ENCODE data around the gene FNBP1. TPM values are rescaled to one million over a fixed set of nuclear protein-coding genes. Genes with fewer than 3 reads are reported as not detected.
A peak's percentile ranks its signal among the peaks of the same experiment; 100 is the strongest.
"Not testable (repeated sequence)": the region's sequence is repeated elsewhere in the genome, so short reads cannot be mapped to it uniquely, and the experiment has no call there.

FNBP1 gene
- total RNA-seq, 1 experiment from 2014 or later, result 36.5 TPM

- Histone ChIP-seq H3K56ac (ENCODE audit: insufficient read length, low read depth, low read length) (no peak overlapping the region), H3K4ac (ENCODE audit: low read depth, low read length) (no peak overlapping the region), H2AK5ac (ENCODE audit: insufficient read length, low read length) (no peak overlapping the region), H2BK5ac (ENCODE audit: insufficient read length, low read length) (no peak overlapping the region), H4K5ac (ENCODE audit: insufficient read length, low read depth, low read length) (no peak overlapping the region), H2AFZ (ENCODE audit: low read length) (no peak overlapping the region), H3K4me2 (ENCODE audit: insufficient read depth, insufficient read length, low read length) (no peak overlapping the region), H3K27me3 (ENCODE audit: insufficient read depth, low read length) (no peaks in the 10 kb centered on the region), H3K9ac (ENCODE audit: extremely low read depth, insufficient read length, low read length) (no peak overlapping the region), H3K18ac (ENCODE audit: insufficient read length, low read depth, low read length) (no peak overlapping the region), H4K8ac (replicated peaks; ENCODE audit: insufficient read length, low read depth, low read length) (no peak overlapping the region), H3K9me3 (ENCODE audit: control insufficient read depth, low read depth, low read length) (no peaks in the 10 kb centered on the region), H4K20me1 (ENCODE audit: control insufficient read depth, insufficient read depth, insufficient read length) (no peaks in the 10 kb centered on the region), H3T11ph (ENCODE audit: low read length) (no peak overlapping the region), H3K23me2 (ENCODE audit: insufficient read length, low read depth, low read length, poor library complexity, severe bottlenecking) (no peaks in the 10 kb centered on the region), H4K91ac (ENCODE audit: insufficient read length, low read depth, low read length) (no peak overlapping the region), H3K79me1 (ENCODE audit: insufficient read depth, low read depth, low read length, poor library complexity, severe bottlenecking) (no peaks in the 10 kb centered on the region), H3K14ac (ENCODE audit: insufficient read depth, low read length) (no peak overlapping the region), H3K79me2 (ENCODE audit: insufficient read depth, low read length) (no peaks in the 10 kb centered on the region), H2BK15ac (ENCODE audit: low read depth, low read length) (no peak overlapping the region), H3K27ac (ENCODE audit: insufficient read length, low read depth, low read length) (no peak overlapping the region), H2BK20ac (ENCODE audit: low read depth, low read length, poor library complexity, severe bottlenecking) (no peak overlapping the region), H2BK120ac (ENCODE audit: low read depth, low read length, poor library complexity, severe bottlenecking) (no peak overlapping the region), H3K4me1 (ENCODE audit: insufficient read depth, low read length) (no peaks in the 10 kb centered on the region), H2BK12ac (ENCODE audit: insufficient read length, low read depth, low read length) (no peak overlapping the region), H3K23ac (ENCODE audit: insufficient read length, low read depth, low read length) (no peak overlapping the region)
- H3K36me3 Mint-ChIP-seq (ENCODE audit: insufficient read depth in 1 of 3, low read depth in 3 of 3), result peaks cover 5 to 7% (median 5%) of the 10 kb centered on the region in 3 experiments; a peak in 4 of 7 replicates
- no peaks in the 10 kb centered on the region for H3K27me3 Mint-ChIP-seq (ENCODE audit: low read depth)
- H3K4me1 Mint-ChIP-seq, result peaks cover 11 to 21% of the 10 kb centered on the region in 2 experiments
- TF ChIP-seq CTCF (conservative IDR thresholded peaks at IDR 0.05), result no peak
- no peak overlapping the region for H3K4me3 Mint-ChIP-seq
- 0 out of 7 replicates have a peak overlapping the region, but pooled peaks of 1 of the 3 experiments have one; percentile 49 for H3K27ac Mint-ChIP-seq
- DNase-seq, result no peak
- no peaks in the 10 kb centered on the region for H3K9me3 Mint-ChIP-seq
- WGBS (ENCODE audit: extremely low coverage, insufficient read length, low lambda C conversion rate), result no CpG with 5 or more reads among the region's 3 CpGs
Measured at GRCh38 chr9:129994882-129995281, 48.1 kb downstream of the FNBP1 start.

- H2BK12ac ChIP-seq (ENCODE audit: insufficient read length, low read depth, low read length); H3K9me3 Mint-ChIP-seq; H3K79me2 ChIP-seq (ENCODE audit: insufficient read depth, low read length); H4K20me1 ChIP-seq (ENCODE audit: control insufficient read depth, insufficient read depth, insufficient read length); H2BK120ac ChIP-seq (ENCODE audit: low read depth, low read length, poor library complexity, severe bottlenecking); H3K27ac ChIP-seq (ENCODE audit: insufficient read length, low read depth, low read length); H3T11ph ChIP-seq (ENCODE audit: low read length); H2BK5ac ChIP-seq (ENCODE audit: insufficient read length, low read length); H3K4ac ChIP-seq (ENCODE audit: low read depth, low read length); DNase-seq; H3K9me3 ChIP-seq (ENCODE audit: control insufficient read depth, low read depth, low read length); H3K56ac ChIP-seq (ENCODE audit: insufficient read length, low read depth, low read length); H3K27me3 ChIP-seq (ENCODE audit: insufficient read depth, low read length); H2AK5ac ChIP-seq (ENCODE audit: insufficient read length, low read length); H3K14ac ChIP-seq (ENCODE audit: insufficient read depth, low read length); H3K18ac ChIP-seq (ENCODE audit: insufficient read length, low read depth, low read length); H3K36me3 Mint-ChIP-seq (ENCODE audit: insufficient read depth in 1 of 3, low read depth in 3 of 3); H3K4me1 ChIP-seq (ENCODE audit: insufficient read depth, low read length); H3K9ac ChIP-seq (ENCODE audit: extremely low read depth, insufficient read length, low read length); H3K27me3 Mint-ChIP-seq (ENCODE audit: low read depth); H3K4me3 Mint-ChIP-seq; H4K91ac ChIP-seq (ENCODE audit: insufficient read length, low read depth, low read length); H3K4me2 ChIP-seq (ENCODE audit: insufficient read depth, insufficient read length, low read length); H4K8ac ChIP-seq (replicated peaks; ENCODE audit: insufficient read length, low read depth, low read length); H4K5ac ChIP-seq (ENCODE audit: insufficient read length, low read depth, low read length); H3K27ac Mint-ChIP-seq; H3K23me2 ChIP-seq (ENCODE audit: insufficient read length, low read depth, low read length, poor library complexity, severe bottlenecking); H3K79me1 ChIP-seq (ENCODE audit: insufficient read depth, low read depth, low read length, poor library complexity, severe bottlenecking); H2AFZ ChIP-seq (ENCODE audit: low read length); H3K23ac ChIP-seq (ENCODE audit: insufficient read length, low read depth, low read length); H2BK20ac ChIP-seq (ENCODE audit: low read depth, low read length, poor library complexity, severe bottlenecking); H2BK15ac ChIP-seq (ENCODE audit: low read depth, low read length): not testable (repeated sequence)
- no CpG with 5 or more reads among the region's 6 CpGs for WGBS (ENCODE audit: extremely low coverage, insufficient read length, low lambda C conversion rate)
- peaks cover 13 to 22% of the 10 kb centered on the region in 2 experiments for H3K4me1 Mint-ChIP-seq
Measured at GRCh38 chr9:129991139-129991538, 51.9 kb downstream of the FNBP1 start.
